AG04450 (cell line): ENCODE data around the gene TLX2. TPM values are rescaled to one million over a fixed set of nuclear protein-coding genes. Genes with fewer than 3 reads are reported as not detected.

ENCODE experiments used
- CTCF ChIA-PET: fragments of 300-600, 350-600 bp; formaldehyde crosslinking; extraction: SDS; loops from one replicate; lab custom pipeline; 2022; ENCODE audit warnings: antibody characterized with exemption, inconsistent platforms; lab: Charles Lee
- POLR2A ChIA-PET: fragments of 350-600 bp; formaldehyde crosslinking; extraction: SDS; loops from one replicate; lab custom pipeline; 2021; ENCODE audit warnings: antibody characterized with exemption, inconsistent platforms; lab: Yijun Ruan, JAX
- DNase-seq: peaks from one replicate; pipeline ENCODE4 v3.0.0-alpha.2; 2011; ENCODE audit warnings: low read depth, low spot score
- H3K27ac ChIP-seq: one replicate; pipeline ENCODE4 v1.5.1; 2012; ENCODE audit warnings: low read depth, low read length, control low read depth
- H3K27me3 ChIP-seq: one replicate; pipeline ENCODE4 v1.6.0; 2012; ENCODE audit warnings: low read length; ENCODE audit not compliant: control insufficient read depth, insufficient read depth
- H3K4me3 ChIP-seq: 2 replicates; pipeline ENCODE4 v1.5.1; 2011; ENCODE audit warnings: mild to moderate bottlenecking, low read depth, low read length, control low read depth
- H3K9me3 ChIP-seq: 2 replicates; pipeline ENCODE4 v1.5.1; 2012; ENCODE audit warnings: low read length; ENCODE audit not compliant: control insufficient read depth, insufficient read depth
- polyA plus RNA-seq: library from polyadenylated mRNA; depleted of rRNA; stranded (reverse); fragments of >200 nt; gene quantifications from 2 replicates; pipeline ENCODE4 v1.2.3, GENCODE V29; 2011
- TF ChIP-seq, protein P1 (sequence below): IDR thresholded peaks from 2 replicates; pipeline ENCODE4 v1.5.1; 2011; ENCODE audit warnings: low read depth, low read length, control low read depth, inconsistent platforms

The TLX2 gene
- polyA plus RNA-seq, 1 experiment, result not detected

DNA sequence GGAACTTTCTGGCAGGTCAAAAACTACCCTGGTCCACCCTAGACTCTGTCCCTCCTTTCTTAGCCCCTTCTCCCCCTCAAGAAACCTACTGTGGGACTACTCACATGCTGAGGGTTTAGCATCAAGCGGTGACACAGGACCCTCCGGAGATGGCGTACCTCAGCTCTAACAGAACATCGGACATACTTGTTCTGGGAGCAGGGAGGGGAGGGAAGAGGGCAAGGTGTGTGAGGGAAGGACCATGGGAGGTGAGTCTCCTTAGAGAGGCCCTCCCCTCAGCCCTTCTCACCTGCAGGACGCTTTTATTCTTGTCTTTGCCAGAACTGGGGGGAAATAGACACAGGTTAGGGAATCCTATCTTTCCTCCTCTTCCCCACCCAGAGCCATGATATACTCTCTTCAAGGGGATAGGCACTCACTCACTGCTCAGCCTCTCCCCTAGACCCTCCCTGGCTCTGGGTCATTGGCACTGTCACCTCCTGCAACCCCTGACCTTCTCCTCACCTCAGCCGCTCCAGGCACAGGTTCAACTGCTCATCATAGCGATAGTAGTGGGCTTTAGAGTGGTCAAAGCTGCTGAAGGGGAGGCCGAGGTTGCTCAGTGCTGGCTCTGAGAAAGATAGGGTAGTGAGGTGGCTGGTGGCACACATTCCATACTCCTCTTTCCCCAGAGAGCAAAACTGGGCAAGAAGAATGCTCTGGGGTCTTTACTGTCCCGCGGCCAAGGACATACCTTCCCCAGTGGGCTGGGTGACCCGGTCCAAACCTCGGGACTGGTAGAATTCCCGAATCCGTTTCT is 8.6 kb upstream of the TLX2 start:
- peak overlapping the region; percentile 35 for H3K4me3 ChIP-seq
- ChIA-PET POLR2A (interaction anchor here (0.6 to 2.7 kb wide), 2 partner anchors 23 to 68 kb away, joined by 3 to 8 read pairs; partner anchors contain the start of genes CCDC142 and TTC31), CTCF (interaction anchor here (1.4 to 2.7 kb wide), 2 partner anchors 23 to 79 kb away, joined by 4 to 11 read pairs; partner anchors contain the start of genes CCDC142 and TTC31)
- no peaks in the 10 kb centered on the region; the same call in 1 of the 2 replicates for H3K9me3 ChIP-seq
- no peak overlapping the region for H3K27ac ChIP-seq
- peaks cover 15% of the 10 kb centered on the region for H3K27me3 ChIP-seq
- no peak for DNase-seq
- TF ChIP-seq, protein P1, sequence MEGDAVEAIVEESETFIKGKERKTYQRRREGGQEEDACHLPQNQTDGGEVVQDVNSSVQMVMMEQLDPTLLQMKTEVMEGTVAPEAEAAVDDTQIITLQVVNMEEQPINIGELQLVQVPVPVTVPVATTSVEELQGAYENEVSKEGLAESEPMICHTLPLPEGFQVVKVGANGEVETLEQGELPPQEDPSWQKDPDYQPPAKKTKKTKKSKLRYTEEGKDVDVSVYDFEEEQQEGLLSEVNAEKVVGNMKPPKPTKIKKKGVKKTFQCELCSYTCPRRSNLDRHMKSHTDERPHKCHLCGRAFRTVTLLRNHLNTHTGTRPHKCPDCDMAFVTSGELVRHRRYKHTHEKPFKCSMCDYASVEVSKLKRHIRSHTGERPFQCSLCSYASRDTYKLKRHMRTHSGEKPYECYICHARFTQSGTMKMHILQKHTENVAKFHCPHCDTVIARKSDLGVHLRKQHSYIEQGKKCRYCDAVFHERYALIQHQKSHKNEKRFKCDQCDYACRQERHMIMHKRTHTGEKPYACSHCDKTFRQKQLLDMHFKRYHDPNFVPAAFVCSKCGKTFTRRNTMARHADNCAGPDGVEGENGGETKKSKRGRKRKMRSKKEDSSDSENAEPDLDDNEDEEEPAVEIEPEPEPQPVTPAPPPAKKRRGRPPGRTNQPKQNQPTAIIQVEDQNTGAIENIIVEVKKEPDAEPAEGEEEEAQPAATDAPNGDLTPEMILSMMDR, result no peak

DNA sequence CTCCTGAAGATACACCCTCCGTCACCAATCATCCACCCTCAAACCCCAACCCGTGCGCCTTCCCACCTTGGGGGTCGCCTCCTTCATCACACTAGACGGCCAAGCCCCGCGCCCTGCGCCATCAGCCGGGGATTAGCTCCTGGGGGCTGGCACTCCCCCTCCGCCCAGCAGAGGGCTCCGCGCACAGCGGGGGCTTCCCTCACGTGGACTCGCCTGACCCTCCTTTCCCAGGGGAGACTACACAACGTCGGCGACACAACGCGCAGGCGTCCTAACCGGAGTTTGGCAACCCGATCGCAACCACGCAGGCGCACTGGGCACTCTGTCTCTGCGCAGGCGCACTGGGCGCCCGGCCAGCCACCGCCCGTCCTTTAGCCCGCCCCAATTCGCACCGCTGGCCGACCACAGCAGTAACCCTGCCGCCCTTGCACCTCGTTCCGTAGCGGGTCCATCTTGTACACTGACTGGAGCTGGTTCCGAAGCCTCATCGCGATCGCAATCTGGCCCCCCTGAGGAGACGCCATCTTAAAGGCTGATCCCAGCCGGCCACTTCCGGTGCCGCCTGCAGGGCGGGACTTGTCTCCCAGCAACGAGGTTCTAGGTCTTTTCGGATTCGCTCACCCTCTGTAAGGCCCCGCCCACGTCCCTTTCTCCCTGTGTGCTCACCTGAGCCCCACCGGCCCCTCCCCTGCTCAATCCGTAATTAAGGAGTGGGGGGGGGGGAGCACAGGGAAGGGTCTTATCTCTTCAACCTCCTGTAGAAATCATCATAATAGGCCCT is 6.9 kb upstream of the TLX2 start, which contains the start of gene PCGF1:
Gene PCGF1, minus strand, starts transcription at position 551 of the 781 bp plus-strand sequence. Its CDS starts 27 bp downstream, at position 524.
- H3K27ac ChIP-seq, result peak within 1 kb of the TSS; percentile 99
- ChIA-PET CTCF (interaction anchor here (1.1 to 1.4 kb wide), 3 partner anchors 13 to 81 kb away, joined by 4 to 7 read pairs (median 5); no protein-coding TSS in a partner anchor), POLR2A (interaction anchor here (0.7 to 1.0 kb wide), 2 partner anchors 49 to 115 kb away, joined by 3 read pairs; partner anchors contain the start of gene WBP1)

DNA sequence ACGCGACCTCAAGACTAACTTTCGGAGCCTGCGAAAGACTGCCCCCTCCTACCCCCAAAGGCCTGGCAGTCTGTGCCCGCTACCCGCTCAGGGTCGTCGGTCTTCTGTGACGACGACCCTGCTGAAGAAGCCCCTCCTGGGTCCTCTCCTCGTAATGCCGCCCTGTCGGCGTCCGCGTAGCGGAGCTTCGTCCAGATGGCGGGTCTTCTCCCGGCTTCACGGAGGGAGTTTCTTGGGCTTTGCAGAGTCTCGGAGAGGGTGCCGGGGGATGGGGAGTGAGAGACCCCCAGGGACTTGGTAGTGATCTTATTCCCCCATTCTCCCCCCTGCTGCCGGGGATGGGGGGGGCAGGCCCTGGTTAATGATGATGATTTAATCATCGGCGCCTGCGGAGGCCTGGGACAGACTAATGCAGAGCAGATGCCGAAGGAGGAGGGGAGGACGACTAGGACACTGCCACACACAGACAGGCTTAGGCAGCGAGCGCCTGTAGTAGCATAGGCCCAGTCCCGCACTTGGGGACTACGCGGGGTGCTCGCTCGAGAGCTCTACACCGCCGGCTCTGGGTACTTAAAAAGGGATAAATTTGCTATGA is 6.2 kb upstream of the TLX2 start:
- no peak for DNase-seq

More for the DNA sequence above, 6.9 kb upstream of the TLX2 start, which contains the start of gene PCGF1:
- peak within 1 kb of the TSS; percentile 100 for H3K4me3 ChIP-seq
- H3K9me3 ChIP-seq, result no peaks in the 10 kb centered on the region; the same call in 1 of the 2 replicates
- peak; percentile 92 for DNase-seq
- TF ChIP-seq, protein P1, result peak; percentile 47
- H3K27me3 ChIP-seq, result peaks cover 22% of the 10 kb centered on the region

DNA sequence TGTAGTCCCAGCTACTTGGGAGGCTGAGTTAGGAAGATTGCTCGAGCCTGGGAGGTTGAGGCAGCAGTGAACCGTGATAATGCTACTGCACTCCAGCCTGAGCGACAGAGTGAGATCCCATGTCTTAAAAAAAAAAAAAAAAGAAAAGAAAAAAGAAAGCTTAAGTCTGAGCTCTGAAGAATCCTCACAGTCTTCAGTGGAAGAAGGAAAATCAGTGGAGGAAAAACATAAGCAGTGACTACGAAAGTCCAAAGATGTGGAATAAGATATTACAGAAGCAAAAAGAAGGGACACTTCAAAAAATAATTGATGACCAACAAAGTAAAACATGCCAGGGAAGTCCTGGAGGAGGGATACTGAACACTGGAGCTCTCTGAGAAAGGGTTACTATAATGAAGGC is 4.0 kb upstream of the TLX2 start:
- POLR2A ChIA-PET, result interaction anchor here (0.5 to 0.8 kb wide), 2 partner anchors 16 kb away, joined by 6 to 8 read pairs; partner anchors contain the start of gene DQX1
- TF ChIP-seq, protein P1, result no peak

More for the DNA sequence above, 6.2 kb upstream of the TLX2 start:
- Histone ChIP-seq H3K27ac (peak overlapping the region; percentile 99), H3K4me3 (peak overlapping the region; percentile 100), H3K27me3 (peaks cover 25% of the 10 kb centered on the region), H3K9me3 (peaks cover 5% of the 10 kb centered on the region; the same call in 1 of the 2 replicates)
- TF ChIP-seq, protein P1, result no peak
- CTCF ChIA-PET, result interaction anchor here (1.1 kb wide), 1 partner anchor 12 kb away, joined by 5 read pairs; no protein-coding TSS in a partner anchor
- POLR2A ChIA-PET, result interaction anchor here (0.7 kb wide), 1 partner anchor 50 kb away, joined by 3 read pairs; the partner anchor contains the start of gene WBP1

More for the DNA sequence above, 4.0 kb upstream of the TLX2 start:
- DNase-seq, result no peak
- no peak overlapping the region for H3K27ac ChIP-seq
- H3K9me3 ChIP-seq, result peaks cover 6% of the 10 kb centered on the region; the same call in 1 of the 2 replicates
- CTCF ChIA-PET, result no interaction called here
- H3K4me3 ChIP-seq, result no peak overlapping the region
- H3K27me3 ChIP-seq, result peaks cover 46% of the 10 kb centered on the region
